GM12878 (cell line): Measurements from ENCODE around the gene NHERF1. TPM values are rescaled to one million over a fixed set of nuclear protein-coding genes. Genes with fewer than 3 reads are reported as not detected.

Source experiments
- BHLHE40 ChIP-seq, 2 experiments: fragments of 450-650 bp in 1 of 2; IDR thresholded peaks; 2 replicates each; pipeline ENCODE4 v1.6.1; 2011 to 2017; ENCODE audit warnings: low read depth in 2 of 2, borderline replicate concordance in 1 of 2, improper control_type of control experiment in 1 of 2, low read length in 1 of 2, mild to moderate bottlenecking in 1 of 2
- CTCF ChIP-seq, 3 experiments: IDR thresholded peaks in 2 of 3; conservative IDR thresholded peaks in 1 of 3; 2 replicates each; pipeline ENCODE4 v1.5.1; 2011; ENCODE audit warnings: low read depth in 3 of 3, low read length in 3 of 3, mild to moderate bottlenecking in 3 of 3, control low read depth in 2 of 3, moderate library complexity in 2 of 3, inconsistent platforms in 1 of 3, mixed read lengths in 1 of 3; ENCODE audit not compliant: control insufficient read depth in 2 of 3, insufficient read depth in 1 of 3; ENCODE audit errors: extremely low read depth in 1 of 3
- DPF2 ChIP-seq: fragments of 450-650 bp; IDR thresholded peaks from 2 replicates; pipeline ENCODE4 v1.6.1; 2017; ENCODE audit warnings: mild to moderate bottlenecking
- FOXM1 ChIP-seq: IDR thresholded peaks from 2 replicates; pipeline ENCODE4 v1.6.1; 2012; ENCODE audit warnings: low read depth, mild to moderate bottlenecking, inconsistent platforms, low read length, moderate library complexity
- HDAC2 ChIP-seq: fragments of 200-600 bp; sonication (generic); IDR thresholded peaks from 2 replicates; pipeline ENCODE4 v1.6.1; 2017
- IKZF2 ChIP-seq, 2 experiments: fragments of 450-650 bp; IDR thresholded peaks; 2 replicates each; pipeline ENCODE4 v1.6.1; 2017; ENCODE audit warnings: mild to moderate bottlenecking in 2 of 2, moderate library complexity in 2 of 2
- IRF3 ChIP-seq: fragments of 450-650 bp; IDR thresholded peaks from 2 replicates; pipeline ENCODE4 v1.6.1; 2014; ENCODE audit warnings: mild to moderate bottlenecking
- MLLT1 ChIP-seq: fragments of 450-650 bp; IDR thresholded peaks from 2 replicates; pipeline ENCODE4 v1.6.1; 2016; ENCODE audit warnings: mild to moderate bottlenecking
- MYC ChIP-seq: IDR thresholded peaks from 2 replicates; pipeline ENCODE4 v1.6.1; 2011; ENCODE audit warnings: mild to moderate bottlenecking, low read length, moderate library complexity, inconsistent platforms; ENCODE audit not compliant: insufficient read depth, insufficient replicate concordance, insufficient read length, severe bottlenecking
- POLR2A ChIP-seq: IDR thresholded peaks from 2 replicates; pipeline ENCODE4 v1.6.1; 2011; ENCODE audit warnings: low read depth, mild to moderate bottlenecking, low read length
- POLR2AphosphoS5 ChIP-seq: IDR thresholded peaks from 2 replicates; pipeline ENCODE4 v1.6.1; 2011; ENCODE audit warnings: mild to moderate bottlenecking, low read length, inconsistent platforms
- RBBP5 ChIP-seq: fragments of 200-600 bp; sonication (generic); conservative IDR thresholded peaks from 2 replicates; pipeline ENCODE4 v1.6.1; 2016
- SMC3 ChIP-seq: IDR thresholded peaks from 2 replicates; pipeline ENCODE4 v1.6.1; 2011; ENCODE audit warnings: low read length, improper control_type of control experiment, borderline replicate concordance
- SP1 ChIP-seq: IDR thresholded peaks from one replicate; pipeline ENCODE4 v1.6.1; 2011; ENCODE audit warnings: low read depth, low read length
- SRF ChIP-seq, 2 experiments: IDR thresholded peaks; 2 replicates each; pipeline ENCODE4 v1.6.1; 2011; ENCODE audit warnings: low read depth in 2 of 2, low read length in 2 of 2, mild to moderate bottlenecking in 1 of 2, moderate library complexity in 1 of 2
- TARDBP ChIP-seq: IDR thresholded peaks from 2 replicates; pipeline ENCODE4 v1.6.1; 2016; ENCODE audit warnings: borderline replicate concordance
- TCF3 ChIP-seq: IDR thresholded peaks from 2 replicates; pipeline ENCODE4 v1.6.1; 2012; ENCODE audit warnings: low read depth, mild to moderate bottlenecking, low read length, borderline replicate concordance; ENCODE audit not compliant: insufficient read depth
- ZNF622 ChIP-seq: fragments of 450-650 bp; IDR thresholded peaks from 2 replicates; pipeline ENCODE4 v1.6.1; 2017; ENCODE audit warnings: mild to moderate bottlenecking, inconsistent platforms
- polyA plus RNA-seq, 11 experiments: library from polyadenylated mRNA; depleted of rRNA in 4 of 11; unstranded in 6 of 11; stranded (reverse) in 5 of 11; fragments of >200 nt; fragmentation: Nextera tagmentation in 4 of 11; fragmentation: Illumina TruSeq in 1 of 11; extraction: Ambion mirVana in 4 of 11; extraction: Trizol in 1 of 11; gene quantifications; 1 replicate in 1 of 11; 2 replicates in 10 of 11; pipeline versions ENCODE4 v1.2.1 to v1.2.3, GENCODE V29; 2011 to 2016; ENCODE audit warnings: inconsistent platforms in 2 of 11, missing spikeins in 2 of 11, low read depth in 1 of 11
- total RNA-seq, 4 experiments: library from RNA; depleted of rRNA in 3 of 4; stranded (reverse); fragments of >200 nt in 3 of 4; fragmentation: Illumina TruSeq in 1 of 4; extraction: Trizol in 1 of 4; gene quantifications; 2 replicates each; pipeline versions ENCODE4 v1.2.1 to v1.2.3, GENCODE V29; 2013 to 2021

Gene NHERF1
- total and polyA plus RNA-seq, 10 of the 15 experiments (the other 5 are each of a cell fraction or from before 2014, with no cell fraction given): 13.4 to 61.6 (median 39.0) TPM

GRCh38 chr17:74748529-74749278, at the start of gene NHERF1 (continued):
- TF ChIP-seq MYC: no peak
- TF ChIP-seq BHLHE40 (IDR thresholded peaks at IDR 0.05; ENCODE audit: borderline replicate concordance in 1 of 2, low read depth in 2 of 2, low read length in 1 of 2): 0 out of 4 replicates have a peak, but pooled peaks of 1 of the 2 experiments have one; percentile 26
- peak; percentile 62 for TF ChIP-seq SP1
- peak; percentile 16; the same call in 1 of the 2 replicates for TF ChIP-seq TCF3
- TF ChIP-seq HDAC2: no peak
- no peak for TF ChIP-seq FOXM1
- TF ChIP-seq POLR2AphosphoS5: peak; percentile 94
- no peak for TF ChIP-seq MLLT1
- TF ChIP-seq POLR2A: peak; percentile 99
- no peak for TF ChIP-seq IKZF2 (IDR thresholded peaks at IDR 0.05)
- TF ChIP-seq CTCF (IDR thresholded peaks at IDR 0.05 in 2 of 3, conservative IDR thresholded peaks at IDR 0.05 in 1 of 3; ENCODE audit: control insufficient read depth in 2 of 3, extremely low read depth in 1 of 3, insufficient read depth in 1 of 3, low read depth in 3 of 3, low read length in 3 of 3): peak; percentile 10 to 19 (median 14); a peak in 1 of 6 replicates
- no peak for TF ChIP-seq TARDBP
- no peak for TF ChIP-seq RBBP5
- no peak for TF ChIP-seq SRF (IDR thresholded peaks at IDR 0.05; ENCODE audit: low read depth in 2 of 2, low read length in 2 of 2)
- no peak for TF ChIP-seq IRF3
- no peak for TF ChIP-seq ZNF622
- TF ChIP-seq DPF2: 0 out of 2 replicates have a peak, but pooled peaks have one; percentile 49
- no peak for TF ChIP-seq SMC3
- TF ChIP-seq, all 136 proteins: peak for 23
